Chondrocyte (in vitro differentiated cells): ENCODE data around the gene TNS2. TPM values are rescaled to one million over a fixed set of nuclear protein-coding genes. Genes with fewer than 3 reads are reported as not detected.

Source experiments
- DNase-seq: peaks from one replicate; pipeline ENCODE4 v3.0.0; 2021; ENCODE audit warnings: mixed read lengths, low spot score
- H3K27ac Mint-ChIP-seq: one replicate; pipeline ENCODE4 v1.8.0; 2021; ENCODE audit warnings: mild to moderate bottlenecking, moderate library complexity, mixed read lengths; ENCODE audit not compliant: unreplicated experiment
- H3K27me3 Mint-ChIP-seq: 2 replicates; pipeline ENCODE4 v1.8.0; 2021; ENCODE audit warnings: low read depth, mixed read lengths
- H3K36me3 Mint-ChIP-seq: 2 replicates; pipeline ENCODE4 v1.8.0; 2021; ENCODE audit warnings: low read depth, mixed read lengths
- H3K4me1 Mint-ChIP-seq: 2 replicates; pipeline ENCODE4 v1.8.0; 2021; ENCODE audit warnings: low read depth, mild to moderate bottlenecking, mixed read lengths
- H3K4me3 Mint-ChIP-seq: one replicate; pipeline ENCODE4 v1.8.0; 2021; ENCODE audit warnings: mild to moderate bottlenecking, moderate library complexity, mixed read lengths; ENCODE audit not compliant: unreplicated experiment
- H3K9me3 Mint-ChIP-seq: 2 replicates; pipeline ENCODE4 v1.8.0; 2021; ENCODE audit warnings: low read depth, mixed read lengths
- total RNA-seq: library from RNA; stranded (reverse); gene quantifications from 3 replicates; pipeline ENCODE4 v1.2.1, GENCODE V29; 2021
- TF ChIP-seq, protein P1 (sequence below): fragments of 200-600 bp; sonication (generic); IDR thresholded peaks from 2 replicates; pipeline ENCODE4 v1.5.0; 2021; ENCODE audit warnings: antibody characterized with exemption, mild to moderate bottlenecking, moderate library complexity

TNS2 gene
- total RNA-seq, 1 donor from 2014 or later: 104 TPM

DNA sequence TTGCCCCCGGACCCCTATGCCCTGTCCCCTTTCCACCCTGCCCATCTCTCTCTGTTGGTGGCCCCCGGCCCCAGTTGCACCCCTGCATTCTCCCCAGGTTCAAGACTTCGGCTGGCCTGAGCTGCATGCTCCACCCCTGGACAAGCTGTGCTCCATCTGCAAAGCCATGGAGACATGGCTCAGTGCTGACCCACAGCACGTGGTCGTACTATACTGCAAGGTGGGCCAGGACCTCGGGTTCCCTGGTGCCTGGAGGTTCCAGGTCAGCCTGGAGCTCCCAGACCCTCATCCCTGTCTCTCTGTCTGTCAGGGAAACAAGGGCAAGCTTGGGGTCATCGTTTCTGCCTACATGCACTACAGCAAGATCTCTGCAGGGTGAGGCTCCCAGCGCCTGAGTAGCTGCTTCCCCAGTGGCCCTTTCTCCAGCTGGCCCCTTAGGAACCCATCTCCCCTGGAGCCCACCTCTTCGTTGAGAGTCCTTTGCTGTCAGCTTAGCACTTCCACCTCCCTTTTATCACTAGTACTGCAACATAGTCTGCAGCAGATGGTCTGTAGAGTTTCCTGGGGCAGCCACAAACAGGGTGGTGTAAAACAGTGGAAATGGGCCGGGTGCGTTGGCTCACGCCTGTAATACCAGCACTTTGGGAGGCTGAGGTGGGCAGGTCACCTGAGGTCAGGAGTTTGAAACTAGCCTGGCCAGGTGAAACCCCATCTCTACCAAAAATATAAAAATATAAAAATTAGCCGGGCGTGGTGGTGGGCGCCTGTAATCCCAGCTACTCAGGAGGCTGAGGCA is 5.8 kb downstream of the TNS2 start:
- peak overlapping the region; percentile 18 for H3K27ac Mint-ChIP-seq
- peaks cover 72% of the 10 kb centered on the region for H3K4me1 Mint-ChIP-seq
- TF ChIP-seq, protein P1, sequence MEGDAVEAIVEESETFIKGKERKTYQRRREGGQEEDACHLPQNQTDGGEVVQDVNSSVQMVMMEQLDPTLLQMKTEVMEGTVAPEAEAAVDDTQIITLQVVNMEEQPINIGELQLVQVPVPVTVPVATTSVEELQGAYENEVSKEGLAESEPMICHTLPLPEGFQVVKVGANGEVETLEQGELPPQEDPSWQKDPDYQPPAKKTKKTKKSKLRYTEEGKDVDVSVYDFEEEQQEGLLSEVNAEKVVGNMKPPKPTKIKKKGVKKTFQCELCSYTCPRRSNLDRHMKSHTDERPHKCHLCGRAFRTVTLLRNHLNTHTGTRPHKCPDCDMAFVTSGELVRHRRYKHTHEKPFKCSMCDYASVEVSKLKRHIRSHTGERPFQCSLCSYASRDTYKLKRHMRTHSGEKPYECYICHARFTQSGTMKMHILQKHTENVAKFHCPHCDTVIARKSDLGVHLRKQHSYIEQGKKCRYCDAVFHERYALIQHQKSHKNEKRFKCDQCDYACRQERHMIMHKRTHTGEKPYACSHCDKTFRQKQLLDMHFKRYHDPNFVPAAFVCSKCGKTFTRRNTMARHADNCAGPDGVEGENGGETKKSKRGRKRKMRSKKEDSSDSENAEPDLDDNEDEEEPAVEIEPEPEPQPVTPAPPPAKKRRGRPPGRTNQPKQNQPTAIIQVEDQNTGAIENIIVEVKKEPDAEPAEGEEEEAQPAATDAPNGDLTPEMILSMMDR: no peak
- peaks cover 22% of the 10 kb centered on the region for H3K36me3 Mint-ChIP-seq
- no peaks in the 10 kb centered on the region for H3K27me3 Mint-ChIP-seq
- H3K9me3 Mint-ChIP-seq: no peaks in the 10 kb centered on the region
- DNase-seq: peak; percentile 59
- H3K4me3 Mint-ChIP-seq: no peak overlapping the region

DNA sequence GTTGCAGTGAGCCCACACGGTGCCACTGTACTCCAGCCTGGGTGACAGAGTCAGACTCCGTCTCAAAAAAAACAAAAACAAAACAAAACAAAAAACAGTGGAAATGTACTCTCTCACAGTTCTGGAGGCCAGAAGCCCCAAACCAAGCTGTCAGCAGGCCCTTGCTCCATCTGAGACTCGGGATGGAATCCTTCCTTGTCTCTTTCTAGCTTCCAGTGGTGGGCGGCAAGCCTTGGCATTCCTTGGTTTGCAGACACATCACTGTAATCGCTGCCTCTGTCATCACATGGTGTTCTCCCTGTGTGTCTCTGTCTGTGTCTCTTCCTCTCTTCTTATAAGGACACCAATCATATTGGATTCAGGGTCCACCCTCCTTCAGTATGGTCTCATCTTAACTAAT is 6.4 kb downstream of the TNS2 start:
- H3K4me3 Mint-ChIP-seq: no peak overlapping the region
- TF ChIP-seq, protein P1: no peak
- H3K27ac Mint-ChIP-seq: peak overlapping the region; percentile 68
- H3K36me3 Mint-ChIP-seq: peaks cover 23% of the 10 kb centered on the region
- no peaks in the 10 kb centered on the region for H3K27me3 Mint-ChIP-seq
- DNase-seq: peak; percentile 42
- no peaks in the 10 kb centered on the region for H3K9me3 Mint-ChIP-seq
- peaks cover 72% of the 10 kb centered on the region for H3K4me1 Mint-ChIP-seq

DNA sequence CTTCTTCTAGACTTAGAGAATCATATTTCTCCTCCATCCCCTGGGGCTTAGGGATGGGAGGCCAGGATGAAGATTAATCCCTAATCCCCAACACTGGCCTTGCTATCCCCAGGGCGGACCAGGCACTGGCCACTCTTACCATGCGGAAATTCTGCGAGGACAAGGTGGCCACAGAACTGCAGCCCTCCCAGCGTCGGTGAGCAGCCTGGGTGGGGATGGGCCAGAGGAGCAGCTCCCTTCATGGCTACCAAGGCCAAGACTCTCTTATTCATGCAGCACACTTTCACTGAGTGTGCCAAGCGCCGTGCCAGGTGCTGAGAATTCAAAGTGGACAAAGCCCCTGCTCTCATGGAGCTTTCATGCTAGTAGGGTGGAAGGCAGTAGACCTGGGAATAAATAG is 7.0 kb downstream of the TNS2 start:
- Mint-ChIP-seq H3K36me3 (peaks cover 27% of the 10 kb centered on the region), H3K27me3 (no peaks in the 10 kb centered on the region), H3K27ac (peak overlapping the region; percentile 68), H3K4me3 (no peak overlapping the region), H3K9me3 (no peaks in the 10 kb centered on the region), H3K4me1 (peaks cover 72% of the 10 kb centered on the region)
- TF ChIP-seq, protein P1: no peak
- DNase-seq: peak; percentile 62

DNA sequence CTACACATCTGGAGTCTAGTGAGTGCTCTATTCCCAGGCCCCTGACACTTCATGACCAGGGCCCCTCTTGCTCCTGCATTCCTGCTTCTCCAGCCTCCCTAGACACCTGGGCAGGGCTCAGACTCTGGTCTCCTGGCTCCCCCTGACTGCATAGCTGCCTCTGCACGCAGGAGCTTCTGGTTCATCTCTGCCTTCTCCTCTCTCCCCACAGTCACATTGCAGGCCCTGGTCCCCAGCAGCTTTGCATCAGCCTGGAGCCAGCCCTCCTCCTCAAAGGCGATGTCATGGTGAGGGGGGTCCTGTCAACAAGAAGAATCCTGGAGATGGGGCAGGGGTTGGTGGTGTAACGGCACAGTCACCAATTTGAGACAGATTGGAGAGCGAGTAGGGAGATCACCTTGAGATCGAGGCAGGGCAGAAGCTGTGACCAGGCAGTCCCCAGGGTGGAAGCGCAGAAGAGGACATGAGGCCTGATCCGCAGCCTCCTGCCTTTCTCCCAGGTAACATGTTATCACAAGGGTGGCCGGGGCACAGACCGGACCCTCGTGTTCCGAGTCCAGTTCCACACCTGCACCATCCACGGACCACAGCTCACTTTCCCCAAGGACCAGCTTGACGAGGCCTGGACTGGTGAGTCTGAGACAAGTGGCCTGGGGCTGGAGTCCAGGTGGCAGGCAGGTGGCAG is 8.1 kb downstream of the TNS2 start:
- peaks cover 25% of the 10 kb centered on the region for H3K36me3 Mint-ChIP-seq
- TF ChIP-seq, protein P1: no peak
- no peaks in the 10 kb centered on the region for H3K9me3 Mint-ChIP-seq
- H3K4me3 Mint-ChIP-seq: no peak overlapping the region
- peak overlapping the region; percentile 78 for H3K27ac Mint-ChIP-seq
- no peaks in the 10 kb centered on the region for H3K27me3 Mint-ChIP-seq
- DNase-seq: no peak
- peaks cover 72% of the 10 kb centered on the region for H3K4me1 Mint-ChIP-seq

DNA sequence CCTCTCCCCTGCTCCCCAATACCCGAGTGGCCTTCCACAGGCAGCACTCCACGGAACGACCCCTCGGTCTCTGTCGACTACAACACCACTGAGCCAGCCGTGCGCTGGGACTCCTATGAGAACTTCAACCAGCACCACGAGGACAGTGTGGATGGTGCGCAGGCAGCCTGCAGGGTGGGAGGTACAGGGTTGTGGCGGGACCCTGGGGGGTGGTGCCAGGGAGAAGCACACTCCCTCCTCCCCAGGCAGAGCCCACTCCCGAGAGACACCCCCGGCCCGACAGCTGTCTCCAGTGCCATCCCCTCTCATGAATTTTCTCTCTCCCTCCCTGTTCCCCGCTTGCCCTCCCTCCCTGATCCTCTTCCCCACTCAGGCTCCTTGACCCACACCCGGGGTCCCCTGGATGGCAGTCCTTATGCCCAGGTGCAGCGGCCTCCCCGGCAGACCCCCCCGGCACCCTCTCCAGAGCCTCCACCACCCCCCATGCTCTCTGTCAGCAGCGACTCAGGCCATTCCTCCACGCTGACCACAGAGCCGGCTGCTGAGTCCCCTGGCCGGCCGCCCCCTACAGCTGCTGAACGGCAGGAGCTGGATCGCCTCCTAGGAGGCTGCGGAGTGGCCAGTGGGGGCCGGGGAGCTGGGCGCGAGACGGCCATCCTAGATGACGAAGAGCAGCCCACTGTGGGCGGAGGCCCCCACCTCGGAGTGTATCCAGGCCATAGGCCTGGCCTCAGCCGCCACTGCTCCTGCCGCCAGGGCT is 9.0 kb downstream of the TNS2 start:
- H3K4me3 Mint-ChIP-seq: no peak overlapping the region
- peaks cover 72% of the 10 kb centered on the region for H3K4me1 Mint-ChIP-seq
- H3K9me3 Mint-ChIP-seq: no peaks in the 10 kb centered on the region
- TF ChIP-seq, protein P1: no peak
- H3K27me3 Mint-ChIP-seq: no peaks in the 10 kb centered on the region
- H3K36me3 Mint-ChIP-seq: peaks cover 29% of the 10 kb centered on the region
- peak; percentile 91 for DNase-seq
- H3K27ac Mint-ChIP-seq: peak overlapping the region; percentile 8
